Iris pigment epithelial cell (primary cell): ENCODE results near the gene ZFP30.
"Not testable (repeated sequence)": the region's sequence is repeated elsewhere in the genome, so short reads cannot be mapped to it uniquely, and the experiment has no call there.

ENCODE experiments used
- DNase-seq: peaks from one replicate; pipeline ENCODE4 v3.0.0-alpha.2; 2011; ENCODE audit warnings: low read depth

Gene ZFP30

GRCh38 chr19:37655301-37655688 lies at the start of gene ZFP30:
Gene ZFP30, minus strand, starts transcription at chr19:37655465. Its CDS starts 7,643 bp downstream, at chr19:37647822.
- peak; percentile 71 for DNase-seq

GRCh38 chr19:37699057-37699456 lies 43.8 kb upstream of the ZFP30 start:
- peak; percentile 13 for DNase-seq

GRCh38 chr19:37698216-37698615 lies 43.0 kb upstream of the ZFP30 start:
- DNase-seq = peak; percentile 5

DNA sequence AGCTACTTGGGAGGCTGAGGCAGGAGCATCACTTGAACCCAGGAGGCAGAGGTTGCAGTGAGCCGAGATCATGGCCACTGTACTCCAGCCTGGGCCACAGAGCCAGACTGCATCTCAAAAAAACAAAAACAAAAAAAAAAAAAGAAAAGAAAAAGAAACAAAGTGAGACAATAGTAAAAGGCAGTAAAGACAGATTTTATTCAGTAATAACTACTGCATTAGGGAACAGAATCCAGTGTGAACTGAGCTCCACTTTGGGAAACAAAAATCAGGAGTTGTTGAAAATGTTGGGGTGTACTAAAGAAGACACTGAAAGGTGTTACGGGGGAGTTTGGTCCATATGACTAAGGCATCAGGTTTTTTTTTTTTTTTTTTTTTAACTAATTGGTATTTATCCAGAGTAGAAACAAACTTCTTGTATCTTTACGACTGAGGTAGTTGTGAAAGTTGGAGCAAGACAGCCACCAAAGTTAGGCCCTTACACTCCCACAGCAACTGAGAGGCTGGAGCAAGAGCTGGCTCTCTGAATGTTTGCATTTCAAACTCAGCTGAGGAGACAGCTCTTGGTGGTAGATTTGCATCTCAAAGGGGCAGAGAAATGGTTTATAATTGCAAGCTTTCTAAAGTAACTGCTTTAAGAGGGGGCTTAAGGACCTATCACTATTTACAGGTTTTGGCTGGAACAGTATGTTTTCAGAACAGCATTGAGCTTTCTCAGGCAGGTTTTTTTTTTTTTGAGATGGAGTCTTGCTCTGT lies 40.1 kb upstream of the ZFP30 start:
- no peak for DNase-seq

GRCh38 chr19:37692956-37693620 lies 37.8 kb upstream of the ZFP30 start:
- DNase-seq = no peak

DNA sequence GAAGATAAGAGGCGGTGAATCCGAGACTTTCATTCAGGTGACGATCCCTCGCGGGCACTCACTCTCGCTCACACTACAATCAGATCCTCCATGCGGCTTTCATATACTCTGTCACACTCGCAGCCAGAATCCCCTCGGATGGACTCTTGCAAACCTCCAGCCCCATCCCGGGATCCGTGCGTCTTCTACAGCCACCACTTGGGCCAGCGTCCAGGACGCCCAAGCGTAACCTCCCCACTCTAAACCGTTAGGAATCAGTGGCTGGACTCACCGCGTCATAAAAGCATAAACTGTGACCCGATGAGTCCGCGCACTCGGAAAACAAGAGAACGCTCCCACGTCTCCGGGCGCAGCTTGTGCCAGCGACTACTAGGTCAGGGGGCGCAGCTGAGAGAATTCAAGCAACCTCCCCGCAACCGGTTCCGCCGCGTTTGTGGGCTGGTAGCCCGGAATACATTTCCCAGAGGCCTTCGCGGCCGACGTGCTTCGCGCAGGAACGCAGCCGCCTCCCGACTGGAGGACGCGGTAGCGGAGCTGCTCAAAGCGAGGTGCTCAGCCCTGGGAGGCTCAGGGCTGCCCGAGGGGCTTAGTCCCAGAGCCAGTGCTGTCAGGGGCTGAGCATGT lies 36.7 kb upstream of the ZFP30 start:
- peak; percentile 94 for DNase-seq

- no peak for DNase-seq
Measured at GRCh38 chr19:37683520-37683919, 28.3 kb upstream of the ZFP30 start.

DNA sequence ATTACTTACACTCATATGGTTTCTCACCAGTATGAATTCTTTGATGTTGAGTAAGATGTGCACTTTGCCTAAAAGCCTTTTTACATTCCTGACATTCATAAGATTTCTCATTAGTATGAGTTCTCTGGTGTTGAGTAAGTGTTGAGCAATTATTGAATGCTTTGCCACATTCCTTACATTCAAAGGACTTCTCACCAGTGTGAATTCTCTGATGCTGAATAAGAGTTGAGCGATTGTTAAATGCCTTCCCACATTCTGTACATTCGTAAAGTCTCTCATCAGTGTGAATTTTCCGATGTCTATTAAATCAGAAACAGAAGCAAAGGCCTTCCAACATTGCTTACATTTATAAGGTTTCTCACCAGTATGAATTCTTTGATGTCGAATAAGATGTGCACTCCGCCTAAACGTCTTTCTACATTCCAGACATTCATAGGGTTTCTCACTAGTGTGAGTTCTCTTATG lies 14.2 kb upstream of the ZFP30 start:
- DNase-seq = no peak

DNA sequence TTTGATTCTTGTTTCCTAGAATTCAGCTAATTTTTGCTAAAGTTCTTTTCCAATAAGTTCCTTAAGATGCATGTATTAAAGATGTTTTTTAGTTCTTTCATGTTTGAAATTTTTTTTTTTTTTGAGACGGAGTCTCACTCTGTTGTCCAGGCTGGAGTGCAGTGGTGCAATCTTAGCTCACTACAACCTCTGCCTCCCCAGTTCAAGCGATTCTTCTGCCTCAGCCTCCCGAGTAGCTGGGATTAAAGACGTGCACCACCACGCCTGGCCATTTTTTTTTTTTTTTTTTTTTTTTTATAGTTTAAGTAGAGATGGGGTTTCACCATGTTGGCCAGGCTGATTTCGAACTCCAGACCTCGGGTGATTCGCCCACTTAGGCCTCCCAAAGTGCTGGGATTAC lies 1.9 kb upstream of the ZFP30 start:
- not testable (repeated sequence) for DNase-seq

- peak; percentile 82 for DNase-seq
Measured at GRCh38 chr19:37655689-37656371, 565 bp upstream of the ZFP30 start.

DNA sequence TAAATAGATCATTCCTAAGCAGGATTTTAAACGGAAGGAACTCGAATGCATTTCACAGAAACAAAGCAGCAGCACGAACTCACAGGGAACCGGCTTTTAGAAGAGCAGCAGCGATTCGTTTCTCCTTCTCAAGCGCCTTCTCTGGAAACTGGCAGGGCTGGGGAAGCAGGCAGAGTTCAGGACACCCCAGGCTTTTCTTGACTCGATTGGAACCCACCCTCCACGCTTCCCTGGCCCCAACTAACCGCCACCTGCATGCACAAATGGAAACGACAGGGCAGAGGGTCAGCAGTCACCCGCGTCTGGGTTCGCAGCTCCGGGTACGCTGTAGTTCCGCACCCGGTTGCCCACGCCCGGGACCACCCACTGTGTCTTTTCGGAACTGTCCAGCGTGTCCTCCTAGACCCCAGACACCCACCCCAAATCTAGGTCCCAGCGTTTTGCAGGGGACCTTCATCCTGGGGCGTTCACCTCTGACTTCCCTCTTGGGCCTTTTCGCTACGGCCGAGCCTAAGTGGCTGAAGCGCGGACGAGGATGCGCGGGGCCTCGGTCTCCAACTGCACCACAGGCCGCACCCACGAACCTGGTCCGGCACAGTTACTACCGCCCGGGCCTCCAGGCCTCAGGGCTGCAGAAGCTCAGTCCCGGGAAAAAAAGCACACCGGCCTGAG lies 500 bp downstream of the ZFP30 start:
- DNase-seq = peak; percentile 60

DNA sequence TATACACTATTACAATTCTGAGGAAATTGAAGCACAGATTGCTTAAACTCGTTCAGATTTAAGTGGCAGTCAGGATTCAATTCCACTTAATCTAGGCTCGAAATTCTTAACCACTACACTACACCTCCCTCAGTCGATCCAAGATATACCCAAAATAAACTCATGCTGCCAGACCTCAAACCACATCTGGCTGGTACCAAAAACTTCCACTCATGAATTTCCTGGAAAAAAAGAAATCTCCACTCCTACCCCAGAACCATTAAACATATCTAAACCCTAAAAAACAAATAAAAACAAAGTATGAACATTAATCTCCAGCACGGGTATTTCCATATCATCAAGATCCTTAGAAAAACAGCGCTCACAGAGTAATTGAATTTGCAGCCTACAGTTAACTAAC lies 1.1 kb downstream of the ZFP30 start:
- peak; percentile 4 for DNase-seq

DNA sequence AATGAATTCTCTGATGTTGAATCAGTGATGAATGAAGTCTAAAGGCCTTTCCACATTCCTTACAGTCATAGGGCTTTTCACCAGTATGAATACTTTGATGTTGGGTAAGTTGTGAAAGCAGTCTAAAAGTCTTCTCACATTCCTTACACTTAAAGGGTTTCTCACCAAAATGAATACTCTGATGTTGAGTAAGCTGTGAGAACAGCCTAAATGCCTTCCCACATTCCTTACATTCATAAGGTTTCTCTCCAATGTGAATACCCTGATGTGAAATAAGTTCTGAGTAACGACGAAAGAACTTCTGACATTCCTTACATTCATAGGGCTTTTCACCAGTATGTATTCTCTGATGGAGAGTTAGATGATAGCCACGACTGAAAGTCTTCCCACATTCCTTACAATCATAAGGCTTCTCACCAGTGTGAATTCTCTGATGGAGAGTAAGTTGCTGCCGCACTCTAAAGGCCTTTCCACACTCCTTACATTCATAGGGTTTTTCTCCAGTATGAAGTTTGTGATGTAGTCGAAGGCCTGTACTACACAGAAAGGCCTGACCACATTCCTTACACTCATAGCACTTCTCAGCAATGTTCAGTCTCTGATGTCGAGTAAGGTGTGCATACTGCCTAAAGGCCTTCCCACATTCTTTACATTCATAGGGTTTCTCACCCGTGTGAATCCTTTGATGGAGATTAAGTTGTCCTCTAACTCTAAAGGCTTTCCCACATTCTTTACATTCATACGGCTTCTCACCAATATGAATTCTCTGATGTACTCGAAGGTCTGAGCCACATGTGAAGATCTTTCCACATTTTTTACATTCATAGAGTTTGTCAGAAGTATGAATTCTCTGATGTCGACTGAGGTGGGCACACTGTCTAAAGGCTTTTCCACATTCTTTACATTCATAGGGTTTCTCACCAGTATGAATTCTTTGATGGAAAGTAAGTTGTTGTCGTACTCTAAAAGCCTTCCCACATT lies 19.9 kb downstream of the ZFP30 start:
- no peak for DNase-seq

GRCh38 chr19:37594982-37595382 lies 60.3 kb downstream of the ZFP30 start:
- DNase-seq = peak; percentile 74

DNA sequence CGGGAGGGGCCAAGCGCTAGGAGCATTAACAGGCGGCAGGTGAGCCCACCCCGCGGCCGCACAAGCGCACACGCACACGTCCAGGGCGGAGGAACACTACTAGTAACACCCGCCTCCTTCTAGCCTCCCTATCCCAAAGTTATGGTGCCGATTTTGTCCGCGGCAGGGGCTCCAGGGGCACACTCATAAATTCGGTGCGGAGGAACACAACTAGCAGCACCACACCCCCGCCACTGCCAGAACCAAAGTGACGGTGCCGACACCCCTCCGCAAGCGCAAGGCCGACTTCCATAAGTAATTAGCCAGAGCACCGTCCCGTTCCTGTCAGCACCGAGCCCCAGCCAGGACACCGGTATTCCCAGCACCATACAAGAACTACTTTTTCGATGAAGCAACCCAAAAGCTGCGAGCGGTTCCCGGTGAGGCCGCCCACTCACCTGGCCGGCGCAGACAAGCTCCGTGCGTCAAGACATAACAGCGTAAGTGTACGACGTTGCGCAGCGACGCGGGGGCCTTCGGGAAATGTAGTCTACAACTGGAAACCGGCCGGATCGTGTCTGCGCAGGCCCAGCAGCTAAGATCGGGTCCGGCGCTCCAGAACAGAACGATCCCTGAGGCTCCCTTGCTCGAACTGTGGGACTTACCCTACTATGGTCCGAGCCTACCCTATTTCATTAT lies 60.8 kb downstream of the ZFP30 start, which contains the start of the genes ZNF540 and ZNF571:
ZNF540 (plus strand) TSS at position 573 of the 678 bp plus-strand sequence. CDS start 3,572 bp downstream, outside the sequence.
ZNF571 (minus strand) TSS at position 489 of the 678 bp plus-strand sequence. CDS start 8,116 bp downstream, outside the sequence.
- DNase-seq = peak; percentile 98

DNA sequence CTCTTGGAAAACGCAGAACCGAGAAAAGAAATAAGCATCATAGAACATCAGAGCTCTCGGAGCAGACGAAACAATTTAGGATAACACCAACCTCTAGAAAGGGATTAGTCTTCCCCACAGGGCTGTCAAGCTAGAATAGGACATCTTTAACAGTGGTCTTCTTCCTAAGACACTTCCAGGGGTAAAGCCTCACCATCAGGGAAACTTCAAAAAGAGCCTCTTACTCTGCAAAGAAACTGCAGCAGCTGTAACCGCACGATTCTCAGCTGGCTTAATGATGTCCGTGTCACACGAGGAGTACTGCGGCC lies 61.3 kb downstream of the ZFP30 start:
- peak; percentile 0 for DNase-seq

DNA sequence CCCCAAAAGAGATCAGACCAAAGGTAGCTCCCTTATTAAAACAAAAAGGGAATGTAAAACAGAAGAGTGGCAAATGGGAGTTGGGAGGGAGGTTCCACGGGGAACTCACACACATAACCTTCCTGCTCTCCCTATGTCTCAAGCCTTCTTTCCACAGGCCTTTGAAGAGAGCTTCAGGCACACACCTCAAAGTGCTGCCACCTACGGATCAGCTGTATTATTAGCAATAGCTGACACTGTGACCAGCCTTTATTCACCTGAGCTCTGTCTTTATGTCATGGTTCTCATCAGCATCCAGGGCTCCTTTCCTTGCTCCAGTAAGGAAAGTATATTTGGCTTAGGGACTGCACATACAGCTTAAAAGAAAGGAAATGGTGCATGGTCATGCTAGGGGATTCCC lies 71.9 kb downstream of the ZFP30 start:
- no peak for DNase-seq

- peak; percentile 84 for DNase-seq
Measured at GRCh38 chr19:37572203-37572602, 83.1 kb downstream of the ZFP30 start.

DNA sequence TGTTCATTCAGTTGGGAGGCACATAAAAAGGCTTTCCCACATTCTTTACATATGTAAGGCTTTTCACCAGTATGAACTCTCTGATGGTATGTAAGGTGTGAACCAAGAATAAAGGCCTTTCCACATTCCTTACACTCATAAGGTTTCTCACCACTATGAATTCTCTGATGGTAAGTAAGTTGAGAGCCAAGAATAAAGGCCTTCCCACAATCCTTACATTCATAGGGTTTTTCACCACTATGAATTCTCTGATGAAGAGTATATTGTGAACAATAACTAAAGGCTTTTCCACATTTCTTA lies 89.9 kb downstream of the ZFP30 start:
- DNase-seq = no peak
